Fibroblast of pulmonary artery (primary cell): ENCODE data around the gene VPS37C.

Experiments
- DNase-seq: peaks from one replicate; pipeline ENCODE4 v3.0.0-alpha.2; 2010; ENCODE audit warnings: low read depth
- H3K4me3 ChIP-seq: replicated peaks from 2 replicates; pipeline ENCODE4 v1.5.1; 2011; ENCODE audit warnings: low read depth, mild to moderate bottlenecking, control low read depth, low read length, moderate library complexity
- TF ChIP-seq, protein P1 (sequence below): IDR thresholded peaks from 2 replicates; pipeline ENCODE4 v1.5.1; 2011; ENCODE audit warnings: mild to moderate bottlenecking, control low read depth, low read length, inconsistent platforms; ENCODE audit errors: missing control alignments

Gene VPS37C

DNA sequence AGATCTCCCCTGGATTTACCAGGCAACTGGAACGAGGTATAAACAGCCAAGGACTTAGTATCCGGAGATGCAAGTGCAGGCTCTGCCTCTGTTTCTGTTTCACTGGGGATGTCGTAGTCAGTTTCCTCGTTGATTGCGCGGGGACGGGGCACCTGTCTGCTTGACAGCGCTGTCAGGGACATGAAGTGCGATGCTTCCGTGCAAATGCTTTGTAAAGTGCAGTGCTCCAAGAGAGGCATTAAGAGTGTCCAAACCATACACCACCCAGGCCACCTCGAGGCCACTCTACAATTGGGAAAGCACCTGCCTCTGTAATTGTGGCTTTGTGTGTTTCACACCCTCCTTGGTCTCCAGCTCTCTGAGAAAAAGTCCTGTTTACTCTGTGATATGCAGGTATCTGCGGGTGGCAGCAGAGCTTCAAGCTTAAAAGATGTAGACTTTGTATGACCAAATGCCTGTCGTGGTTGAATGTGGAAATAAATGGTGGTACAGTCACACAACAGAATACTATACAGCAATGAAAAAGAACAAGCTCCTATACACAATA, 77.6 kb downstream of the VPS37C start:
- no peak for DNase-seq
- TF ChIP-seq, protein P1, sequence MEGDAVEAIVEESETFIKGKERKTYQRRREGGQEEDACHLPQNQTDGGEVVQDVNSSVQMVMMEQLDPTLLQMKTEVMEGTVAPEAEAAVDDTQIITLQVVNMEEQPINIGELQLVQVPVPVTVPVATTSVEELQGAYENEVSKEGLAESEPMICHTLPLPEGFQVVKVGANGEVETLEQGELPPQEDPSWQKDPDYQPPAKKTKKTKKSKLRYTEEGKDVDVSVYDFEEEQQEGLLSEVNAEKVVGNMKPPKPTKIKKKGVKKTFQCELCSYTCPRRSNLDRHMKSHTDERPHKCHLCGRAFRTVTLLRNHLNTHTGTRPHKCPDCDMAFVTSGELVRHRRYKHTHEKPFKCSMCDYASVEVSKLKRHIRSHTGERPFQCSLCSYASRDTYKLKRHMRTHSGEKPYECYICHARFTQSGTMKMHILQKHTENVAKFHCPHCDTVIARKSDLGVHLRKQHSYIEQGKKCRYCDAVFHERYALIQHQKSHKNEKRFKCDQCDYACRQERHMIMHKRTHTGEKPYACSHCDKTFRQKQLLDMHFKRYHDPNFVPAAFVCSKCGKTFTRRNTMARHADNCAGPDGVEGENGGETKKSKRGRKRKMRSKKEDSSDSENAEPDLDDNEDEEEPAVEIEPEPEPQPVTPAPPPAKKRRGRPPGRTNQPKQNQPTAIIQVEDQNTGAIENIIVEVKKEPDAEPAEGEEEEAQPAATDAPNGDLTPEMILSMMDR = no peak
- H3K4me3 ChIP-seq = no peak overlapping the region

DNA sequence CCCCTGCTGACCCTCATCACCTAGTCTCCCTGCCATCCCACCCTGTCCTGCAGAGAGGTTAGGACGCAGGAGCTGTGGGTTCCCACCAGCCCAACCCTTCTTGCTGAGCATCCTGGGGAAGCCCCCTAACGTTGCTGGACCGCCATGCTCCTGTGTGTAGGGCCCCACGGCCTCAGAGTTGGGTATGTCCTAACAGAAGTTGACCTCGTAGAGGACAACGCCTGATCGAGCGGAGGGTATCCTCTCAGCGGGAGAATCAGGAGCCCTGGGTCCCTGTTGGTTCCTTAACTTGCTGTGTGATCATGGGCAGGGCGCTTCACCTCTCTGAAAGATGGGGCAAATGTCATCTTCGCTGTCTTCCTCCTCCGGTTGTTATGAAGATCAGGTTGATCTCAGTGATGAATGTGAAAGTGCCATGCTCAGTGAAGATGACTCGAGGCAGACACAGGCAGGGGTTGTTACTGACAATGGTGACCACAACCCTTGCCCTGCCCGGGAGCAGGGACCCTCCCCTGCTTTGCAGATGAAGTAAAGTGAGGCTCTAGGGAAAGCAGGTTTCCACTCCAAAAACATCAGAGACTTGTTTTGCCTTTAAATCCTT, 78.2 kb downstream of the VPS37C start:
- no peak overlapping the region for H3K4me3 ChIP-seq
- no peak for DNase-seq
- TF ChIP-seq, protein P1 = no peak

DNA sequence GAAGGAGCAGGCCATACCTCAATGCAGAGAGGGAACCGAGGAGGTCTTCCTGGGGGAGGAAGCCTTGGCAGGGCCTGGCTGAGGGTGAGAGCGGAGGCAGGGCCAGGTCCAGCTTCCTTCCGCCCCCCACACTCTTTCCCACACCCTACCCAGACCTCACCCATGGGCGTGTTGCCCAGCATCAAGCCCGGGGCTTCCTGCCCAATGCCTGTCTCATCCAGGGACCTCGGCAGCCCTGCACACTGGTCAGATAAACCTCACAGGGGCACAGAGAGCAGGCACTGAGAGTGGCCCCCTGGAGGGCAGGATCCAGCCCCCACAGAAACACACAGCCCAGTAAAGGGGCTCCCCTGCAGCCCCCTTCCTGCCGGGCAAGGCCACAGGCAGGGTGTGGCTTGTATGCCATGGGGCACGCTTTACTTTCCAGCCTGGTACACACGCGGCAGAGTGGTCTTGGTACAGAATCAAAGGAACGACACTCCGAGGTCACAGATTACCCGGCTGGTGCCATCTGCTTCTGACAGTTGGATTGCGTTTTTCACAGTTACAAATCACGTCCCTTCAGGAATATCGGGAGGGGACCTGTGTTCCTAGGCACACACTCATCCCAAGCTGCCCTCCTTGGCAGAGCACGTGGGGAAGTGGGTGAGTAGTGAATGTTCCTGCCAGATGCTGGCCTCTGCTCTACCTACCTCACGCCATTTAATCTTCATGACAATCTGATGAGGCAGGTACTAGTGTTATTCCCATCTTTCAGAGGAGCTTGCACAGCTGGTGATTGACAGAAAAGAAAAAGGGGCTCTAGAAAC, 79.0 kb downstream of the VPS37C start:
- DNase-seq = no peak
- TF ChIP-seq, protein P1 = no peak
- H3K4me3 ChIP-seq = no peak overlapping the region

DNA sequence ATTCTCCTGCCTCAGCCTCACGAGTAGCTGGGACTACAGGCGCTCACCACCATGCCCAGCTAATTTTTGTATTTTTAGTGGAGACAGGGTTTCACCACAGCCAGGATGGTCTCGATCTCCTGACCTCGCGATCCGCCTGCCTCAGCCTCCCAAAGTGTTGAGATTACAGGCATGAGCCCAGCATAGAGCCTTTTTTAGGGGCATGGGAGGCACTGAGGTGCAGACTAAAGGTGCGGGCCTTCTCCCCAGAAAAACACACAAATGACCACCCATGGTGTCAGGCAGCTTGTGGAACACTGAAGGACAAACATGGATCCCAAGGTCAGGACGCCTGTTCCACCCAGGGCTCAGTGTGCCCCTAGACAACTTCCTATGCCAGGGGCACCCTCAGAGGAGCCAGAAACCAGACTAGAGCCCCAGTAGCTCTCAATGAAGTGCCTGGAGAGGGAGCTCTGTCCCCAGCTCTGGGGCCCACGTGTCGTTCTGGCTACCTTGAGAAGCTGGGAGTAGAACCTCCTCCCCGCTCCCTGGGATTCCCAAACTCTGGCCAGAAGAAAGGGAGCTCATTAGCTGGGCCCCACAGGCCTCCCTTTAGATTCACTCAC, 80.1 kb downstream of the VPS37C start:
- TF ChIP-seq, protein P1 = no peak
- no peak overlapping the region for H3K4me3 ChIP-seq
- DNase-seq = no peak

DNA sequence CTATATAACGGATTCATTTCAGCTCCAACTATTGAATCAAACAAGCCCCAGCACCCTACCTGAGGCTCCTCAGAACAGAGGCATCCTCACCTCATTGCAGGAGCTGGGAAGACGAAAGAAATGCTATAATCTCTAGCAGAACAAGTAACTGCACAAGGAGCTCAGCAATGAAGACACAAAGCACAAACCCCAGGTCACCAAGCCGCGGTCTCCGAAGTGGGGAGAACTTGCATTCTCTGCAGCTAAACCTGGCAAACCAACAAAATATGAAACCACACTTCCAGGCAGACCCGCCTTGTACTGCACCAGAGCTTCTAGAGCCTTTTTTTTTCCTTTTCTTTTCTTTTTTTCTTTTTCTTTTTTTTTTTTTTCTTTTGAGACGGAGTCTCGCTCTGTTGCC, 80.7 kb downstream of the VPS37C start:
- H3K4me3 ChIP-seq = no peak overlapping the region
- no peak for DNase-seq
- TF ChIP-seq, protein P1 = no peak
